Ishikawa (cell line): Measurements from ENCODE around the gene RABAC1.

ENCODE experiments used
- CEBPB ChIP-seq: IDR thresholded peaks from 2 replicates; pipeline ENCODE4 v1.6.1; 2012
- CREB1 ChIP-seq: IDR thresholded peaks from 2 replicates; pipeline ENCODE4 v1.6.1; 2012; ENCODE audit warnings: low read depth
- EGR1 ChIP-seq: IDR thresholded peaks from 2 replicates; pipeline ENCODE4 v1.6.1; 2012
- EP300 ChIP-seq: IDR thresholded peaks from 2 replicates; pipeline ENCODE4 v1.6.1; 2012; ENCODE audit warnings: borderline replicate concordance
- FOXM1 ChIP-seq: IDR thresholded peaks from 2 replicates; pipeline ENCODE4 v1.6.1; 2012; ENCODE audit warnings: low read depth, borderline replicate concordance
- MAX ChIP-seq: IDR thresholded peaks from 2 replicates; pipeline ENCODE4 v1.6.1; 2012
- NFIC ChIP-seq: IDR thresholded peaks from 2 replicates; pipeline ENCODE4 v1.6.1; 2012
- RAD21 ChIP-seq: IDR thresholded peaks from 2 replicates; pipeline ENCODE4 v1.6.1; 2012; ENCODE audit warnings: low read depth
- REST ChIP-seq: IDR thresholded peaks from 2 replicates; pipeline ENCODE4 v1.6.1; 2012; ENCODE audit warnings: low read depth, mild to moderate bottlenecking
- TAF1 ChIP-seq: IDR thresholded peaks from 2 replicates; pipeline ENCODE4 v1.6.1; 2012; ENCODE audit warnings: low read depth, mild to moderate bottlenecking
- TCF12 ChIP-seq: IDR thresholded peaks from 2 replicates; pipeline ENCODE4 v1.6.1; 2012; ENCODE audit warnings: low read depth
- TEAD4 ChIP-seq: IDR thresholded peaks from 2 replicates; pipeline ENCODE4 v1.6.1; 2012
- YY1 ChIP-seq: IDR thresholded peaks from 2 replicates; pipeline ENCODE4 v1.6.1; 2012; ENCODE audit warnings: low read depth
- ZBTB7A ChIP-seq: IDR thresholded peaks from 2 replicates; pipeline ENCODE4 v1.6.1; 2012; ENCODE audit warnings: low read depth
- TF ChIP-seq, protein P1 (sequence below): IDR thresholded peaks from 2 replicates; pipeline ENCODE4 v1.6.1; 2012

Gene RABAC1

DNA sequence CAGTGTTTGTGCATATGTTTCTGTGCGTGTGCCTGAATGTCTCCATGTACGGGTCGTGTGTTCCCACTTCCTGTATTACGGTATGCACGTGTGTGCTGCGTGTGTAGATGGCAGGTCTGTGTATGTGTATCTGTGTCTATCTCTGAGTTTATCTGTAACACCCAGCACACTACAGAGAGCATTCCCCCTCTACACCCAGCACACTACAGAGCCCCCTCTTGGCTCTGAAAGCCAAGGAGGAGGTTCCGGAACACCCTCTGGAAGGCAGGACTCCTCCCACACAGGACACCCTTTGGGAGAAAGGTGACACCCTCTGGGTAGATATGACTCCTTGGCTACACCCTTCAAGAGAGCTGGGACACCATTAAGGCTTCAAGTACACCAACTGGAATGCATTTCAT, 28.8 kb downstream of the RABAC1 start:
- TF ChIP-seq REST: no peak
- no peak for TF ChIP-seq RAD21
- TF ChIP-seq YY1: no peak
- TF ChIP-seq FOXM1: no peak
- no peak for TF ChIP-seq NFIC
- TF ChIP-seq, protein P1, sequence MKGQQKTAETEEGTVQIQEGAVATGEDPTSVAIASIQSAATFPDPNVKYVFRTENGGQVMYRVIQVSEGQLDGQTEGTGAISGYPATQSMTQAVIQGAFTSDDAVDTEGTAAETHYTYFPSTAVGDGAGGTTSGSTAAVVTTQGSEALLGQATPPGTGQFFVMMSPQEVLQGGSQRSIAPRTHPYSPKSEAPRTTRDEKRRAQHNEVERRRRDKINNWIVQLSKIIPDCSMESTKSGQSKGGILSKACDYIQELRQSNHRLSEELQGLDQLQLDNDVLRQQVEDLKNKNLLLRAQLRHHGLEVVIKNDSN: no peak
- no peak for TF ChIP-seq CREB1
- no peak for TF ChIP-seq TCF12
- no peak for TF ChIP-seq CEBPB
- TF ChIP-seq MAX: no peak
- no peak for TF ChIP-seq ZBTB7A
- TF ChIP-seq EGR1: no peak
- no peak for TF ChIP-seq TEAD4
- TF ChIP-seq EP300: no peak
- TF ChIP-seq TAF1: no peak

DNA sequence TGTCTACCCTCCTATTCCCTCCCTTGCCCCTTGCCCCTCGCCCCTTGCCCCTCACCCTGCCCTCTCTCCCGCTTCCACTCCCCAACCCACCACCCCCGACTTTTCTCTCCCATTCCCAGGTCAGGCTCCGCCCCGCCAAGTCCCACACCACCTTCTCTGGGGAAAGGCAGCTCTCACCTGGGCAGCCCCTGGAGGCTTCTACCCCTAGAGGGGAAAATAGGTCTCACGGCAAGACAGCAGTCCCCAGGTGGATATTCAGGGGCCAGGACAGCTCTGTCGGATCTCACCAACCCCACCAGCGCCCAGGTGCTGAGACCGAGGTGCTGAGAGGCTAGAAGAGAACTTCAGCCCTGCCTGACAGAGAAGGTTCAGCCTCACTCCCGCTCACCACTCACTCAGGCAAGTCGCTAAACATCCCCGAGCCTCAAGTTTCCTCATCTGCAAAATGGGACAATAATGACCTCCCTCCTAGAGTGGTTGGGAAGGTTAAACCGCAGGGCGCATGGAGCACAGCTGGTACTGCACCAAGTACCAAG, 29.5 kb downstream of the RABAC1 start:
- TF ChIP-seq NFIC (no peak), TEAD4 (no peak), YY1 (no peak), EP300 (no peak)

DNA sequence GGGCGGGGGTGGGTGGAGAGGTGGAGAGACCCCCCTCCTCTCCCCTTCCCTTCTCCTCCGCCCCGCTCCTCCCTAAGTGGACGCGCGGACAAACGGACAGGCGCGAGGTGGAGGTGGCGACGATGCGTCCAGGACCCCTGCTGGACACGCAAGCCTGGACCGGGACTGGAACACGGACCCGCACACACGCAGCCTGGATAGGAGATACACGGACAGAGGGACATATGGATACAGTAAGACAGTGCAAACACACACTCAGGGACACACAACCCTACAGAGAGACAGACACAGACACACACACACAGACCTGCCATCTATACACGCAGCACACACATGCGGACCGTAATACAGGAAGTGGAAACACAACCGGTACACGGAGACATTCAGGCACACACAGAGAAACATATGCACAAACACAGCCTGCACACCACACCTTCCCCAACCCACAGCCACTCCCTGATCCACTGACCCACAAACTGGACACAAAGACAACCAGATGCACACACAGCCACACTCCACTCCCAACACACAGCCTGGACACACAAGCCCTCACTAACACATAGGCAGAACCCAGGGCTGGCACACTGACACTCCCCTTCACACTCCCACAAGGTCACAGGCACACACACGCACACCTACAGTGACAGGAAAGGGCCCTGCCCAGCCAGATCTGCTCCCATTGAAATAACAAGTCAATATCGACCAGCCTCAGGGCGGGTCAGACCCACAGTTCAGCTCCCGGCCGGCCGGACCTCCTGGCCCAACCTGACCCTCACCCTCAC, 30.2 kb downstream of the RABAC1 start:
- TF ChIP-seq TAF1 (no peak), FOXM1 (no peak), EGR1 (no peak), CEBPB (no peak), EP300 (no peak), TCF12 (no peak), MAX (no peak)

DNA sequence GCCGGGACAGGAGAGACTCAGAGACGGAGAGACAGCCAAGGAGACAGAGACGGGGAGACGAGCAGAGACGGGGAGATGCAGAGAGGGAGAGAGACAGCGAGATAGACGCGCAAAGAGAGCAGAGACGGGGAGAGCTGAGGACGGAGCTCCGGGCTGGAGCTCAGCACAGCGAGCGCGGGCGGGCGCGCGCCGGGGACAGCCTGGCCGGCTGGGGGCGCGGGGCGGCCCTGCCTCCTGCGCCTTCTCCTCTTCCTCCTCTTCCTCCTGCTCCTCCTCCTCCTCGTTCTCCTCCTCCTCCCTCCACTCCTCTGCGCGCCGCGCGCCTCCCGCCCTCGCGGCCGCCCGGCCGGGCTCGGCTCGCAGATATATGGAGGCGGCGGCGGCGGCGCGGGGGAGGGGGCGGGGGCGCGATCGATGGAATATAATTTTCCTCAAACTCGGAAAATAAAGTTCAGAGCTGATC, 30.9 kb downstream of the RABAC1 start, which contains the start of gene ERFL:
TSS of gene ERFL (minus strand) at position 229 of the 463 bp plus-strand sequence. CDS start 15,530 bp downstream, outside the sequence.
- TF ChIP-seq TEAD4 (no peak), ZBTB7A (no peak), RAD21 (no peak), MAX (no peak), TAF1 (no peak), REST (no peak), YY1 (no peak)

DNA sequence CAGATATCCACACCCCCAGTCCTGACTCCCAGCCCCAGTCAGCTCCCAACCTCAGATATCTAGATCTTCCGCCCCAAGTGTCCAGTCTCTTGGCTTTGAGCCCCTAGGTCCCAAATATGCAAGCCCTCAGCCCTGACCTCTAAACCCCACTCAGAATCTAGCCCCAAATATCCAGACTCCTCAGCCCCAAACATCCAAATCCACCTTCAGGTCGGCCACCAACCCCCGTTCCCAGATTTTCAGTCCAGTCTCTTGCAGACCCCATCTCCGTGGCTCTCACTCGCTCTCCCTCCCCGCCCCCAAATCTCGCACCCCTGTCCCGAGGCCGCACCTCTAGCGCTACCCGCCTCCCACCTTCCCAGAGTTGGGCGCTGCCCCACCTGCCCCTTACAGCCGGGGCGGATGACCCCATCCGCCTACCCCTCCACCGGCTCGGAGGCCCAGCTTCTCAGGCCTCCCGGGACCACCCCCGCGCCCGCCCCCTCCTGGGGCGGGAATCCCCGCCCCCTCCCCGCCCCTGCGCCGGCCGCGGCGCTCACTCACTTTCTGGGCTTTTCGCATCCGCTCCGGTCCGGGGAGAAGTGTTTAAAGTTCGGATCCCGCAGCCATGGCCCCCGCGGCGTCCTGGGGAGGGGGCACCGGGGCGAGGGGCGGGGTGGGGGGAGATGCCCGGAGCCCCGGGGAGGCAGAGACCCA, 31.5 kb downstream of the RABAC1 start:
- TF ChIP-seq TAF1: no peak
- TF ChIP-seq ZBTB7A: no peak
- TF ChIP-seq, protein P1: no peak
- no peak for TF ChIP-seq YY1
- no peak for TF ChIP-seq CEBPB
- no peak for TF ChIP-seq EGR1
- TF ChIP-seq RAD21: no peak
- TF ChIP-seq EP300: no peak
- no peak for TF ChIP-seq TEAD4
